SK-N-MC (cell line): Measurements from ENCODE around the gene NR2F2.

ENCODE experiments used
- DNase-seq: peaks from one replicate; pipeline ENCODE4 v3.0.0-alpha.2; 2011; ENCODE audit warnings: low read depth, low spot score
- H3K27ac ChIP-seq: fragments of 200-600 bp; sonication (generic); 2 replicates; pipeline ENCODE4 v1.5.1; 2016; ENCODE audit warnings: mixed run types
- H3K36me3 ChIP-seq: fragments of 200-600 bp; sonication (generic); 2 replicates; pipeline ENCODE4 v1.6.1; 2017; ENCODE audit warnings: antibody characterized with exemption, low read length, mixed read lengths; ENCODE audit not compliant: insufficient read depth
- H3K4me3 ChIP-seq: fragments of 200-600 bp; sonication (generic); 2 replicates; pipeline ENCODE4 v1.5.1; 2016
- H3K9ac ChIP-seq: fragments of 200-600 bp; sonication (generic); 2 replicates; pipeline ENCODE4 v1.8.0; 2017; ENCODE audit warnings: mixed run types, mixed read lengths; ENCODE audit not compliant: insufficient read length
- H3K9me3 ChIP-seq: fragments of 200-600 bp; sonication (generic); 2 replicates; pipeline ENCODE4 v1.6.1; 2017; ENCODE audit warnings: low read depth, mild to moderate bottlenecking, antibody characterized with exemption, low read length, moderate library complexity, mixed read lengths
- EZH2 ChIP-seq: fragments of 200-600 bp; sonication (generic); IDR thresholded peaks from one replicate; pipeline ENCODE4 v1.6.1; 2017; ENCODE audit warnings: antibody characterized with exemption
- FOXP2 ChIP-seq: optimal IDR thresholded peaks from 2 replicates; pipeline ENCODE3; 2011; ENCODE audit warnings: mild to moderate bottlenecking, moderate library complexity; ENCODE audit not compliant: insufficient read depth; ENCODE audit errors: extremely low read length, control extremely low read depth
- POLR2AphosphoS5 ChIP-seq: IDR thresholded peaks from 2 replicates; pipeline ENCODE4 v1.6.1; 2012; ENCODE audit warnings: mild to moderate bottlenecking, low read depth, low read length, borderline replicate concordance

NR2F2 gene

DNA sequence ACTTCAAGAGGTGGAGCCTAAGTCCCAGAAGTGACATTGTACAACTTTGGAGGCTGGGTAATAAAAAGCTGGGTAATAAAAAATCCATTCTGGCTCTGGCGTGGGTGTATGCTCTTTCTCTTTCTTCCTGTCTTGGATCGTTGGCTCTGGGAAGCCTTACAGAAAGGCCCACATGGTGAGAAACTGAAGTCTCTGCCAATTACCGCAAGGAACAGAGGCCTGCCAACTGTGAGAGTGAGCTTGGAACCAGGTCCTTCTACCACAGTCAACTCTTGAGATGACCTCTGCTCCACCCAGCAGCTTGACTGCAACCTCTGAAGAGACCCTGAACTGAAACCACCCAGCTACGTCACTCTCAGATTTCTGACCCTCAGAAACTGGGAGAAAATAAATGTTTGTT is 51.0 kb downstream of the NR2F2 start:
- TF ChIP-seq POLR2AphosphoS5, result no peak
- no peak for TF ChIP-seq EZH2
- TF ChIP-seq FOXP2, result no peak
- DNase-seq, result no peak
- Histone ChIP-seq H3K9me3 (no peaks in the 10 kb centered on the region), H3K36me3 (no peaks in the 10 kb centered on the region), H3K9ac (no peak overlapping the region), H3K27ac (no peak overlapping the region), H3K4me3 (no peak overlapping the region)

- Histone ChIP-seq H3K9ac (no peak overlapping the region), H3K4me3 (no peak overlapping the region), H3K9me3 (no peaks in the 10 kb centered on the region), H3K36me3 (no peaks in the 10 kb centered on the region), H3K27ac (no peak overlapping the region)
- TF ChIP-seq POLR2AphosphoS5 (no peak), FOXP2 (no peak), EZH2 (no peak)
- no peak for DNase-seq
These were observed 54.7 kb downstream of the NR2F2 start for GRCh38 chr15:96385195-96385594.

GRCh38 chr15:96388673-96389072 is 58.2 kb downstream of the NR2F2 start:
- no peak overlapping the region for H3K27ac ChIP-seq
- H3K9ac ChIP-seq, result no peak overlapping the region
- H3K9me3 ChIP-seq, result no peaks in the 10 kb centered on the region
- H3K36me3 ChIP-seq, result no peaks in the 10 kb centered on the region
- H3K4me3 ChIP-seq, result no peak overlapping the region
- TF ChIP-seq FOXP2 (no peak), EZH2 (no peak), POLR2AphosphoS5 (no peak)
- no peak for DNase-seq
